DMS114 treated with DMSO at 0.1 percent for 48 hours (cell line): Measurements from ENCODE around the gene NLRP9.

ENCODE experiments used
- DNase-seq: peaks from one replicate; lab custom pipeline; 2025; ENCODE audit not compliant: unreplicated experiment; lab: John Stamatoyannopoulos, UW

NLRP9 gene

GRCh38 chr19:55689411-55690108 lies 48.6 kb downstream of the NLRP9 start:
- DNase-seq = no peak

DNA sequence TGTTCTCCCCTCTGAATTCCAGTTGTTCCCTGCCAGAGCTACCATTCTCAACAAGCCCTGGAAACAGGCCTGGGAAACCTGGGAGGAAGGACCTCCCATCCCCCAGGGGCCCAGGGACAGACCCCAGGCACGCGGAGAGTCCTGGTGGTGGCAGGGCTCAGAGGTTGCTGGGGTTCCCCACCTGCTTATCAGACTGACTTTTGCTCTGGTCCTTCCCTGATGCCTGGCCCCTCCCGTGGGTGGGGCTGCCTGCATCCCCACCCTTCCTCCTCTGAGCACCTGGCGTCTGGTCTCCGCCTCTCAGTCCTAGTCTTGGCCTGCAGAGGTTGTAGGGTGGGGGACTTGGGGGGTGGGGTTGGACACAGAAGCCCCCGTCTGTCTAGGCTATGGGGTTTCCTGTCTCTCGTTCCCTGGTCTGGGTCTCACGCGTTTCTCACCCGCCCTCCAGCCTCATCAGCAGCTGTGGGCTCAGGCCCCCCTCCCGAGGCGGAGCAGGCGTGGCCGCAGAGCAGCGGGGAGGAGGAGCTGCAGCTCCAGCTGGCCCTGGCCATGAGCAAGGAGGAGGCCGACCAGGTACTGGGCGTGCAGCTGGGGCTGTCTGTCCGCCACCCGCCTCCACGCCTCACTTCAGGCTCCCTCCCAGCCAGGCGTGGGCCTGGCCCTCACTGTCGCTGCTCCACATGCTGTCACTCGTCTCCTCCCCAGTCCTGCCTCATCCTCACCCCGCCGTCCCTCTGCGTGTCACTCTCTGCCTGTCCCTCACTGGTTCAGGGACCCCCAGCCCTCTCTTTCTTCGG lies 49.6 kb downstream of the NLRP9 start:
- DNase-seq = no peak

GRCh38 chr19:55687281-55688201 lies 50.7 kb downstream of the NLRP9 start:
- DNase-seq = no peak

GRCh38 chr19:55686311-55687050 lies 51.7 kb downstream of the NLRP9 start:
- DNase-seq = no peak

- no peak for DNase-seq
These were observed 52.4 kb downstream of the NLRP9 start for GRCh38 chr19:55685776-55686175.

GRCh38 chr19:55684946-55685681 lies 53.1 kb downstream of the NLRP9 start:
- DNase-seq = no peak

- DNase-seq = no peak
These were observed 54.5 kb downstream of the NLRP9 start for GRCh38 chr19:55683449-55684261.

DNA sequence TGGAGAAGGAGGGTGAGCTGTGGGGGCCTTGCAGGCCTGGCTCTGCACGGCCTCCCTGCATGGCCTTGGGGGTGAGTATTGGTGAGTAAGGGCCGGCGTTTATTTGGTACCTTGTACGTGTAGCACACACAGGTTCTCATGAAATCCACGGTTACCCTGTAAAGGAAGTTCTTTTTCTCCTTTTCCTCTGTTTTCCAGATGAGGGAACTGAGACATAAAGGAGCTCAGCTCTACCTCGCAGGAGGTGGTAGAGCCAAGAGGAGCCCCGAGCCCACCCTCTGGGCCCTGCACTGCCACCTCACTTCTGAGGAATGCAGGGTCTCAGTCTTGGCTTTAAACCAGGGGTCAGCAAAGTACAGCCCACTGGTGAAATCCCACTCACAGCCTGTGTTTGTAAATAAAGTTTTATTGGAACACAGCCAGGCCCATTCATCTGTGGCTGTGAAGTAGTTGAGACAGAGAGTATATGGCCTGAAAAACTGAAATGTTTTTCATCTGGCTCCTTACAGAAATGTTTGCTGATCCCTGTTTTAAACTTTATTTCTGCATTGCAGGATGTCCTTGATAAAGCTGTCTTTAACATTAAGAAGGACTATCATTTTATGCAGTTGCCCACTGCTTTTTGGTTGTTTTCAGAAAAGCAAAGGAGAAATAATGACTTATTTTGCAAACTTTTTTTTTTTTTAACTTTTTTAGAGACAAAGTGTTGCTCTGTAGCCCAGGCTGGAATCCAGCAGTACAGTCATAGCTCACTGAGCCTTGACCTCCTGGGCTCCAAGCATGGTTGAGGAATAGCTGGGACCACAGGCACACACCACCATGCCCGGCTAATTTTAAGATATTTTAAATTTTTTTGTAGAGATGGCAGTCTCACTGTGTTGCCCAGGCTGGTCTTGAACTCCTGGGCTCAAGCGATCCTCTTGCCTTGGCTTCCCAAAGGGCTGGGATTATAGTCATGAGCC lies 56.8 kb downstream of the NLRP9 start:
- DNase-seq = no peak

- no peak for DNase-seq
These were observed 57.7 kb downstream of the NLRP9 start for GRCh38 chr19:55680339-55681130.

GRCh38 chr19:55679343-55680257 lies 58.6 kb downstream of the NLRP9 start:
- no peak for DNase-seq

DNA sequence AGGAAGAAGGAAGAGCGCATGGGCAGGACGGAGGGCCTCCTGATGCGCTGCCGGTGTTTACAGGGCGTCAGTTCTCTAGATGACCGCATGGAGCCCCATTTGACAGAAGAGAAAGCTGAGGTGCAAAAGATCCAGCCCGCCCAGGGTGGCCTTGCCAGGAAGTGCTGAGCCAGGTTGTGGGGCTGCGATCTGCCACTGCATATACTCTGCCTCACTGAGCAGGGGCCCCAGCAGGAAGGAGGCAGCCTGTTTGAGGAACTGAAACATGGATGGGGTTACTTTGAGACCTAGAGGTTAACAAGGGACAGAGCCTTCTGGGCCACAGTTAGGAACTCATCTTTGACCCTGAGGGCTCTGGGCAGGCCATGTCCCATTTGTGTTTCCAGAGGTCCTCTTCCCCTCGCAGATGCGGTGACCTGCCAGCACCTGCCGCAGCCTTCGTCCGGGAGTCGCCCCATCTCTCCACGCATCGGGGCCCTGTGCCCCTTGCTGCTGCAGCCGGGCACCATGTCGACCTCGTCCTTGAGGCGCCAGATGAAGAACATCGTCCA lies 60.0 kb downstream of the NLRP9 start:
- no peak for DNase-seq

DNA sequence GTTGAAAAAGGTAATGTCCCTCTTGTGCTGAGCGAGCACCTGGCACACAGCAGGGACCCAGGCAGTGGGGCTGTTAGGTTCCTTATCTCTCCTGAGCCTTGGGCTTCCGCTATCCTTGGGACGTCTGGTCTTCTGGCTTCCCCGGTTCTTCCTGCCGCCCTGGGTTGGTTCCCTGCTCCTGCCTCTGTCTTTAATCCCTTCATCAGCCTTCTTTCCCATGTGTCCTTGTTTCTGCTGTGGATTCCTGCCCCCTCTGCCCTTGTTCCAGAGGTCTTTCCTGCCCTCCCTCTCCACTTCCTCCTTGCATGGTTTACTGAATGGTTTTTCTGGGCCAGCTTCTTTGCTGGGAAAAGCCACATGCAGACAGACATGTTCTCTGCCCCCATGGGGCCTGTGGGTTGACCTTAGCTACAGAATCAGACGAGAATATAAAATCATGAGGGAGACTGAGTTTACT lies 60.6 kb downstream of the NLRP9 start:
- DNase-seq = no peak

DNA sequence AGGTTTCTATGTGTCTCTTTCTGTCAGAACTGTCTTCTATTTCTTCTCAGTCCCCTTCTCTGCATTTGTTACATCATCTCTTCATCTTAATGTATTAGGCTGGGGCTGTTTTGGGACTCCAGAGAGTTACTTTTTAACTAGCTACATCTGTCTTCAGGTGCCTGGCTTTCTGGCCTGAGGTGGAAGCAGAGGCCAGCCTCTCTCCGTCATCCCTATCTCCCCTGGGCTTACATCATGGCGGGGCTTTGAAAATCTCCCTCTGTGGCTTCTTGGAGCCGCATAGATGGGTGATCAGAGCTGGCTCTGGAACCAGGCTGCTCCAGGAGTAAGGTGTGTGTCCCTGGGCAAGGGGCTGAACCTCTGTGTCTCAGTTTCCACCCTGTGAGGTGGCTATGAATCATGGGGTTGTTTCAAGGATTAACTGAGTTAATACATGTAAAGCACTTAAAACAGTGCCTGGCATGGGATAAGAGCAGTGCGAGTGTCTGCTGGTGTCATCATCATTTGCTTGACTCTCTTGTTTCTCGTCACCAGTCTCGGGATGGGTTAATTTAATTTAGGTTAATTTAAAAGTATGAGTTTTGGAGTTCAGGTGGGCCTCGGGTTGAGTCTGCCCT lies 61.2 kb downstream of the NLRP9 start:
- DNase-seq = no peak

DNA sequence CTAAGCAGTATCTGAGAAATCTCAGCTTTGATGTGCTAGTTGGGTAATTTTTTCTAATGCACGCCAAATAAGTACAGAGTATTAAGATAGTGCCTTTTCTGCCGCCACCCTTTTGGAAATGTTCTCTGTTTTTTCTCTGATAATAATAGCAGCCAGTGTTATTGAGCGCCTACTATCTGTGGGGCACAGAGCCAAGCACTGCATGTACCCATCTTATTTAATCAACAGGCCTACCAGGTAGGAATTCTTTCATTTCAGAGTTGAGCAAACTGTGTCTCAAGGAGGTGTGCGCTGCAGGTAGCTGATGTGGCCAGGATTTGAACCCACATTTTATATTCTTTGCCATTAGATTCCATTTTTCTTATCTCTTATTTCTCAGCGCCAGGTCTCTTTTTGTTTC lies 61.8 kb downstream of the NLRP9 start:
- DNase-seq = no peak

GRCh38 chr19:55675661-55676354 lies 62.4 kb downstream of the NLRP9 start:
- no peak for DNase-seq
